Bronchial epithelial cell (primary cell): ENCODE results near the gene SRGN. TPM values are rescaled to one million over a fixed set of nuclear protein-coding genes. Genes with fewer than 3 reads are reported as not detected.

Experiments used
- DNase-seq: peaks from one replicate; pipeline ENCODE4 v3.0.0-alpha.2; 2010; ENCODE audit warnings: low read depth
- FAIRE-seq: peaks from 2 replicates; lab custom pipeline; 2011; peaks lifted over from hg19 to GRCh38; lab: Jason Lieb, UNC
- H3K27me3 ChIP-seq: 2 replicates; pipeline ENCODE4 v1.5.1; 2011; ENCODE audit warnings: low read length; ENCODE audit not compliant: control insufficient read depth, insufficient read depth
- H3K36me3 ChIP-seq: 2 replicates; pipeline ENCODE4 v1.5.1; 2011; ENCODE audit warnings: low read length; ENCODE audit not compliant: control insufficient read depth, insufficient read depth
- H3K4me3 ChIP-seq: 2 replicates; pipeline ENCODE4 v1.5.1; 2011; ENCODE audit warnings: mild to moderate bottlenecking, low read depth, low read length, control low read depth
- total RNA-seq: library from RNA; depleted of rRNA; stranded (reverse); fragments of >200 nt; gene quantifications from 2 replicates; pipeline ENCODE4 v1.2.1, GENCODE V29; 2014
- TF ChIP-seq, protein P1 (sequence below): IDR thresholded peaks from 2 replicates; pipeline ENCODE4 v1.5.1; 2011; ENCODE audit warnings: mild to moderate bottlenecking, moderate library complexity, low read length, control low read depth, inconsistent platforms; ENCODE audit not compliant: insufficient read depth, severe bottlenecking

Gene SRGN
- total RNA-seq, 1 donor from 2014 or later = 0.26 TPM

- Histone ChIP-seq H3K36me3 (no peaks in the 10 kb centered on the region), H3K27me3 (no peaks in the 10 kb centered on the region), H3K4me3 (no peak overlapping the region)
- TF ChIP-seq, protein P1, sequence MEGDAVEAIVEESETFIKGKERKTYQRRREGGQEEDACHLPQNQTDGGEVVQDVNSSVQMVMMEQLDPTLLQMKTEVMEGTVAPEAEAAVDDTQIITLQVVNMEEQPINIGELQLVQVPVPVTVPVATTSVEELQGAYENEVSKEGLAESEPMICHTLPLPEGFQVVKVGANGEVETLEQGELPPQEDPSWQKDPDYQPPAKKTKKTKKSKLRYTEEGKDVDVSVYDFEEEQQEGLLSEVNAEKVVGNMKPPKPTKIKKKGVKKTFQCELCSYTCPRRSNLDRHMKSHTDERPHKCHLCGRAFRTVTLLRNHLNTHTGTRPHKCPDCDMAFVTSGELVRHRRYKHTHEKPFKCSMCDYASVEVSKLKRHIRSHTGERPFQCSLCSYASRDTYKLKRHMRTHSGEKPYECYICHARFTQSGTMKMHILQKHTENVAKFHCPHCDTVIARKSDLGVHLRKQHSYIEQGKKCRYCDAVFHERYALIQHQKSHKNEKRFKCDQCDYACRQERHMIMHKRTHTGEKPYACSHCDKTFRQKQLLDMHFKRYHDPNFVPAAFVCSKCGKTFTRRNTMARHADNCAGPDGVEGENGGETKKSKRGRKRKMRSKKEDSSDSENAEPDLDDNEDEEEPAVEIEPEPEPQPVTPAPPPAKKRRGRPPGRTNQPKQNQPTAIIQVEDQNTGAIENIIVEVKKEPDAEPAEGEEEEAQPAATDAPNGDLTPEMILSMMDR = no peak
- DNase-seq = no peak
- FAIRE-seq = no peak
Observed at GRCh38 chr10:69069090-69070042, 18.5 kb upstream of the SRGN start.

- no peak for DNase-seq
- Histone ChIP-seq H3K4me3 (no peak overlapping the region), H3K27me3 (no peaks in the 10 kb centered on the region), H3K36me3 (no peaks in the 10 kb centered on the region)
- FAIRE-seq = no peak
- TF ChIP-seq, protein P1 = no peak
Observed at GRCh38 chr10:69070951-69071350, 17.0 kb upstream of the SRGN start.

- no peak for DNase-seq
- Histone ChIP-seq H3K4me3 (no peak overlapping the region), H3K27me3 (no peaks in the 10 kb centered on the region), H3K36me3 (no peaks in the 10 kb centered on the region)
- TF ChIP-seq, protein P1 = no peak
- FAIRE-seq = no peak
Observed at GRCh38 chr10:69071610-69072009, 16.3 kb upstream of the SRGN start.

DNA sequence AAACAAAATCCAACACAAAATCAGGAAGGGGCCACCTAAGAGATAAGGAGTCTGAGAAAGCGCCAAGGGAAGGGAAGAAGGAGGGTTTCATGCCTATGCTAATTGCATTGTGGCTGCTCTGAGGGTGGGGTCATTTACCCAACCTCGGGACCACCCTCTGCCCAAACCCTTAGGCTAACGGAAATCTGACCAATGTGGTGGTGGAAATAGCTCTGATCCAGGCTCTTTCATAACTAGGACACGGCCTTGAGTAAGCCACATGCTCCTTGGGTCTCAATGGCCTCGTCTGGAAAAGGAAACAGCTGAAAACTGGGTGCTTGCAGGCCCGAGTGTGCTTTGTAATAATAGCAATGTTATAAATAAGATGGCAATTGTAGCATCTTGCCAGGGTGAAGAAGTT, 14.9 kb upstream of the SRGN start:
- FAIRE-seq (no peak), DNase-seq (no peak)
- H3K36me3 ChIP-seq = no peaks in the 10 kb centered on the region
- H3K27me3 ChIP-seq = no peaks in the 10 kb centered on the region
- TF ChIP-seq, protein P1 = no peak
- H3K4me3 ChIP-seq = no peak overlapping the region

DNA sequence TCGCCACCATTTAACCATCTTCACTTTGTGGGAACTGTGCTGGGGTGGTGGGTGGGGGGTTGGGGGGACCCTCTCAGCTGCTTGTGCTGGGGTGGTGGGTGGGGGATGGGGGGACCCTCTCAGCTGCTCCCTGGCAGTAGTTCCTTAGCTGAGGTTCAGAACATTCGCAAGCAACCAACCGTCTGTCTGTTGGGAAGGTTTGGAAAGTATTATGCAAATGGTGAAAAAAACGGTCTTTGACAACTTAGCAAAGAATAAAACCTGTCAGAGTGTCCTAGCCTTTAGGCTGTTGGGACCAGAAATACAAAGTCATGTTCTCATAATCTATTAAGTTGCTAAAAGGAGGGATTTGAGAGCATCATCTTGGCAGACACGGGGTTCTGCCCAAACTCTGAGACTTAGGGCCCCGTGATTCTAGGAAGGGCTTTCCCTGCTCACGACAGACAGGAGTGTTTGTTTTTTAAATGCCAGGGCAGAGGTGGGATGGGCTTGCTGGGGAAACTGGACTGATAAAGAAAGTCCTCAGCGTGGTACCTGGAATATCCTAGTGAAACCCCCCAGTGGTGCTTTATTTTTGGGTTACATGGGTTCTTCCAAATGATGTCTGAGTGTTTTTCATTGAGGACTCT, 14.1 kb upstream of the SRGN start:
- TF ChIP-seq, protein P1 = no peak
- no peak for FAIRE-seq
- Histone ChIP-seq H3K36me3 (no peaks in the 10 kb centered on the region), H3K4me3 (no peak overlapping the region), H3K27me3 (no peaks in the 10 kb centered on the region)
- DNase-seq = no peak
